ENCODE measurements around the gene ARHGAP4.

ARHGAP4 gene

GRCh38 chrX:153901753-153902140, 24.3 kb downstream of the ARHGAP4 start:
- Histone ChIP-seq H3K4me2 (ENCODE audit: low read length) (no peak overlapping the region), H3K27ac (ENCODE audit: low read depth, low read length) (no peak overlapping the region), H3K4ac (ENCODE audit: low read depth, low read length) (no peak overlapping the region), H3K9ac (ENCODE audit: low read length) (no peak overlapping the region), H3K56ac (ENCODE audit: low read length) (no peak overlapping the region), H3K36me3 (ENCODE audit: control insufficient read depth, insufficient read depth, low read length) (no peaks in the 10 kb centered on the region), H3K27me3 (ENCODE audit: insufficient read depth, low read length, poor library complexity) (no peaks in the 10 kb centered on the region), H3K23ac (ENCODE audit: low read length) (no peak overlapping the region), H3K18ac (ENCODE audit: low read length) (no peak overlapping the region), H2BK15ac (replicated peaks; ENCODE audit: low read depth) (no peak overlapping the region), H4K8ac (ENCODE audit: low read depth, low read length) (no peak overlapping the region), H2BK5ac (ENCODE audit: low read length) (no peak overlapping the region), H2BK120ac (ENCODE audit: low read depth, low read length) (no peak overlapping the region), H3K79me1 (ENCODE audit: low read length) (no peaks in the 10 kb centered on the region), H3K4me3 (ENCODE audit: low read length) (no peak overlapping the region), H3K4me1 (ENCODE audit: control insufficient read depth, low read depth, low read length) (no peaks in the 10 kb centered on the region), H3K79me2 (ENCODE audit: control insufficient read depth, insufficient read depth, low read length) (no peaks in the 10 kb centered on the region), H4K5ac (ENCODE audit: low read length) (no peak overlapping the region), H2AK5ac (ENCODE audit: low read length) (no peak overlapping the region)
- WGBS (ENCODE audit: extremely low coverage, insufficient coverage, low lambda C conversion rate): no CpG with 5 or more reads among the region's 8 CpGs
- no peak for DNase-seq

DNA sequence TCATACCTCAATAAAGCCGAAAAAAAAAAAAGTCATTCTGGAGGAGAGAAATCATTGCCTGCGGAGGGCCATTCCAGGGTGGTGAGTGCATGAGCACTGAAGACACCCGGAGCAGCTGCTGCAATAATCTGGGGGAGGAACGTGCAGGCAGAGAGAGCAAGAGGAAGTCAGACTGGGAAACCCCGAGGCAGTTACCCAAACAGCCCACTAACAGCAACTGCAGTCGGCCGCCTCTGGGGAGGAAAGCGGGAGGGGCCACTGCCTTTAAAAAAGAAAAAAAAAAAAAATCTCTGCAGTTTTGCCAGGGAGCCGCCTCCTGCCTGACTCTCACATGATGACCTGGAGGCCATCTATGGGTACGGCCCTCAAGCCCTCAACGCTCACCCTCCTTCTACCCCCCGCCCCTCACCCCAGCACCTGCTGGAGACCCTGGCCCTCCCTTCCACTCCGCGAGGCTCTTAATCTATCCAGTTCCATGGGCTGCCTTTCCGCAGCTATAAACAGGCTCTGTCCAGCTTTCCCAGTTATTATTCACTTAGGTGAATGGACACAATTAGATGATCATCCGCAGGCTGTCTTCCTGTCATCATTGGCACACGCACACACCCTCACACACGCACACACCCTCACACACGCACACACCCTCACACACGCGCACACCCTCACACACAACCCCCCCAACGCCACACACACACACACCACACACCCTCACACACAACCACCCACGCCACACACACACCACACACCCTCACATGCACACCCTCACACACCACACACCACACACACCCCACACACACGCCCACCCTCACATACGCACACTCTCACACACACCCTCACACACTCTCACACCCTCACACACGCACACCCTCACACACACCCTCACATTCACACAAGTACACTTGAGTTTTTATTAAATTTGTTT, 25.0 kb downstream of the ARHGAP4 start:
- Histone ChIP-seq H3K4me2 (ENCODE audit: low read length) (no peak overlapping the region), H3K36me3 (ENCODE audit: control insufficient read depth, insufficient read depth, low read length) (no peaks in the 10 kb centered on the region), H3K27me3 (ENCODE audit: insufficient read depth, low read length, poor library complexity) (no peaks in the 10 kb centered on the region), H4K8ac (ENCODE audit: low read depth, low read length) (no peak overlapping the region), H3K4ac (ENCODE audit: low read depth, low read length) (no peak overlapping the region), H3K56ac (ENCODE audit: low read length) (peak overlapping the region; percentile 49), H2AK5ac (ENCODE audit: low read length) (no peak overlapping the region), H3K9ac (ENCODE audit: low read length) (no peak overlapping the region), H3K79me1 (ENCODE audit: low read length) (no peaks in the 10 kb centered on the region), H3K4me1 (ENCODE audit: control insufficient read depth, low read depth, low read length) (no peaks in the 10 kb centered on the region), H2BK120ac (ENCODE audit: low read depth, low read length) (no peak overlapping the region), H3K23ac (ENCODE audit: low read length) (no peak overlapping the region), H3K18ac (ENCODE audit: low read length) (no peak overlapping the region), H2BK15ac (replicated peaks; ENCODE audit: low read depth) (no peak overlapping the region), H3K79me2 (ENCODE audit: control insufficient read depth, insufficient read depth, low read length) (no peaks in the 10 kb centered on the region), H3K27ac (ENCODE audit: low read depth, low read length) (no peak overlapping the region), H4K5ac (ENCODE audit: low read length) (no peak overlapping the region), H2BK5ac (ENCODE audit: low read length) (no peak overlapping the region), H3K4me3 (ENCODE audit: low read length) (no peak overlapping the region)
- DNase-seq: peak; percentile 87
- 100% methylated on average over 2 of the region's 26 CpGs for WGBS (ENCODE audit: extremely low coverage, insufficient coverage, low lambda C conversion rate)

DNA sequence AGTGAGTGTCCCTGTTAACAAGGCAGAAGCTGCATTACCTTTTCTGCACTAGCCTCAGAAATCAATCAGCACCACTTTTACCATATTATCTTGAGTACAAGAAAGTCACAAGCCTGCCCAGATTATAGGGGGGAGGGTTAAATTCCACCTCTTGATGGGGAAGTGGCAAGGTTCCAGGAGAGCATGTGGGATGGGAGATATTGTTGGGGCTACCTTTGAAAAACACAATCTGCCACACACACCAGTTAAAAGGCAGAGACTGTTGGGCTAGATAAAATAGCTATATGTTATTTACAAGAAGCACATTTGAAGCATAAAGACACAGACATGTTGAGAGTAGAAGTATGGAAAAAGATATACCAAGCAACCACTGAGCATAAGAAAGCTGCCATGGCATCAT, 28.2 kb downstream of the ARHGAP4 start:
- DNase-seq: no peak

GRCh38 chrX:153889123-153889522, 36.9 kb downstream of the ARHGAP4 start:
- H3K27me3 ChIP-seq (ENCODE audit: insufficient read depth, low read length, poor library complexity): no peaks in the 10 kb centered on the region
- no CpG with 5 or more reads among the region's 6 CpGs for WGBS (ENCODE audit: extremely low coverage, insufficient coverage, low lambda C conversion rate)
- DNase-seq: no peak

More for the DNA sequence above, 28.2 kb downstream of the ARHGAP4 start:
- Histone ChIP-seq H2BK15ac (replicated peaks; ENCODE audit: low read depth) (no peak overlapping the region), H3K36me3 (ENCODE audit: control insufficient read depth, insufficient read depth, low read length) (no peaks in the 10 kb centered on the region), H3K79me1 (ENCODE audit: low read length) (no peaks in the 10 kb centered on the region), H3K18ac (ENCODE audit: low read length) (no peak overlapping the region), H2BK5ac (ENCODE audit: low read length) (no peak overlapping the region), H3K27me3 (ENCODE audit: insufficient read depth, low read length, poor library complexity) (no peaks in the 10 kb centered on the region), H3K56ac (ENCODE audit: low read length) (no peak overlapping the region), H3K4me3 (ENCODE audit: low read length) (no peak overlapping the region), H4K8ac (ENCODE audit: low read depth, low read length) (no peak overlapping the region), H3K4me2 (ENCODE audit: low read length) (no peak overlapping the region), H2AK5ac (ENCODE audit: low read length) (no peak overlapping the region), H3K9ac (ENCODE audit: low read length) (no peak overlapping the region), H3K4me1 (ENCODE audit: control insufficient read depth, low read depth, low read length) (no peaks in the 10 kb centered on the region), H4K5ac (ENCODE audit: low read length) (no peak overlapping the region), H3K4ac (ENCODE audit: low read depth, low read length) (no peak overlapping the region), H3K23ac (ENCODE audit: low read length) (no peak overlapping the region), H3K79me2 (ENCODE audit: control insufficient read depth, insufficient read depth, low read length) (no peaks in the 10 kb centered on the region), H2BK120ac (ENCODE audit: low read depth, low read length) (no peak overlapping the region), H3K27ac (ENCODE audit: low read depth, low read length) (no peak overlapping the region)

GRCh38 chrX:153888344-153888743, 37.7 kb downstream of the ARHGAP4 start:
- Histone ChIP-seq H3K18ac (ENCODE audit: low read length) (no peak overlapping the region), H3K4me2 (ENCODE audit: low read length) (no peak overlapping the region), H4K8ac (ENCODE audit: low read depth, low read length) (no peak overlapping the region), H3K4me3 (ENCODE audit: low read length) (no peak overlapping the region), H3K23ac (ENCODE audit: low read length) (no peak overlapping the region), H2BK5ac (ENCODE audit: low read length) (no peak overlapping the region), H3K79me2 (ENCODE audit: control insufficient read depth, insufficient read depth, low read length) (peaks cover 2% of the 10 kb centered on the region), H3K4ac (ENCODE audit: low read depth, low read length) (no peak overlapping the region), H2BK15ac (replicated peaks; ENCODE audit: low read depth) (no peak overlapping the region), H3K27me3 (ENCODE audit: insufficient read depth, low read length, poor library complexity) (no peaks in the 10 kb centered on the region), H3K36me3 (ENCODE audit: control insufficient read depth, insufficient read depth, low read length) (no peaks in the 10 kb centered on the region), H2BK120ac (ENCODE audit: low read depth, low read length) (no peak overlapping the region), H3K27ac (ENCODE audit: low read depth, low read length) (no peak overlapping the region), H4K5ac (ENCODE audit: low read length) (no peak overlapping the region), H2AK5ac (ENCODE audit: low read length) (no peak overlapping the region), H3K4me1 (ENCODE audit: control insufficient read depth, low read depth, low read length) (no peaks in the 10 kb centered on the region), H3K56ac (ENCODE audit: low read length) (no peak overlapping the region), H3K9ac (ENCODE audit: low read length) (no peak overlapping the region), H3K79me1 (ENCODE audit: low read length) (no peaks in the 10 kb centered on the region)
- DNase-seq: no peak
- no CpG with 5 or more reads among the region's 6 CpGs for WGBS (ENCODE audit: extremely low coverage, insufficient coverage, low lambda C conversion rate)

More at GRCh38 chrX:153889123-153889522, 36.9 kb downstream of the ARHGAP4 start:
- H3K79me1 ChIP-seq (ENCODE audit: low read length): no peaks in the 10 kb centered on the region
- no peak overlapping the region for H2BK120ac ChIP-seq (ENCODE audit: low read depth, low read length)
- H3K36me3 ChIP-seq (ENCODE audit: control insufficient read depth, insufficient read depth, low read length): no peaks in the 10 kb centered on the region
- no peak overlapping the region for H3K4me2 ChIP-seq (ENCODE audit: low read length)
- H3K56ac ChIP-seq (ENCODE audit: low read length): no peak overlapping the region
- H3K18ac ChIP-seq (ENCODE audit: low read length): no peak overlapping the region
- no peak overlapping the region for H2AK5ac ChIP-seq (ENCODE audit: low read length)
- H2BK5ac ChIP-seq (ENCODE audit: low read length): no peak overlapping the region
- no peak overlapping the region for H3K4me3 ChIP-seq (ENCODE audit: low read length)
- no peak overlapping the region for H2BK15ac ChIP-seq (replicated peaks; ENCODE audit: low read depth)
- H3K79me2 ChIP-seq (ENCODE audit: control insufficient read depth, insufficient read depth, low read length): peaks cover 2% of the 10 kb centered on the region
- H4K5ac ChIP-seq (ENCODE audit: low read length): no peak overlapping the region
- H3K23ac ChIP-seq (ENCODE audit: low read length): no peak overlapping the region
- H3K27ac ChIP-seq (ENCODE audit: low read depth, low read length): no peak overlapping the region
- no peak overlapping the region for H4K8ac ChIP-seq (ENCODE audit: low read depth, low read length)
- no peak overlapping the region for H3K9ac ChIP-seq (ENCODE audit: low read length)
- H3K4me1 ChIP-seq (ENCODE audit: control insufficient read depth, low read depth, low read length): no peaks in the 10 kb centered on the region
- H3K4ac ChIP-seq (ENCODE audit: low read depth, low read length): no peak overlapping the region

- no peak overlapping the region for H2BK120ac ChIP-seq (ENCODE audit: low read depth, low read length)
- H3K79me1 ChIP-seq (ENCODE audit: low read length): no peaks in the 10 kb centered on the region
- no peak overlapping the region for H2BK5ac ChIP-seq (ENCODE audit: low read length)
- peaks cover 2% of the 10 kb centered on the region for H3K4me1 ChIP-seq (ENCODE audit: control insufficient read depth, low read depth, low read length)
- no peak overlapping the region for H3K18ac ChIP-seq (ENCODE audit: low read length)
- no peak overlapping the region for H3K4me2 ChIP-seq (ENCODE audit: low read length)
- no peak overlapping the region for H4K5ac ChIP-seq (ENCODE audit: low read length)
- H3K4me3 ChIP-seq (ENCODE audit: low read length): no peak overlapping the region
- WGBS (ENCODE audit: extremely low coverage, insufficient coverage, low lambda C conversion rate): no CpG with 5 or more reads among the region's 8 CpGs
- no peak for DNase-seq
- peaks cover 2% of the 10 kb centered on the region for H3K79me2 ChIP-seq (ENCODE audit: control insufficient read depth, insufficient read depth, low read length)
- no peak overlapping the region for H3K9ac ChIP-seq (ENCODE audit: low read length)
- no peaks in the 10 kb centered on the region for H3K27me3 ChIP-seq (ENCODE audit: insufficient read depth, low read length, poor library complexity)
- H3K27ac ChIP-seq (ENCODE audit: low read depth, low read length): no peak overlapping the region
- no peak overlapping the region for H2BK15ac ChIP-seq (replicated peaks; ENCODE audit: low read depth)
- H3K4ac ChIP-seq (ENCODE audit: low read depth, low read length): no peak overlapping the region
- no peak overlapping the region for H4K8ac ChIP-seq (ENCODE audit: low read depth, low read length)
- no peaks in the 10 kb centered on the region for H3K36me3 ChIP-seq (ENCODE audit: control insufficient read depth, insufficient read depth, low read length)
- no peak overlapping the region for H3K23ac ChIP-seq (ENCODE audit: low read length)
- no peak overlapping the region for H2AK5ac ChIP-seq (ENCODE audit: low read length)
- H3K56ac ChIP-seq (ENCODE audit: low read length): no peak overlapping the region
Measured at GRCh38 chrX:153887385-153887784, 38.7 kb downstream of the ARHGAP4 start.

All from mesendoderm (in vitro differentiated cells).